Nephron (organoid): ENCODE results near the gene GATC.
A peak's percentile ranks its signal among the peaks of the same experiment; 100 is the strongest.

ENCODE experiments used
- H3K27ac Mint-ChIP-seq, 3 experiments: 2 replicates each; pipeline ENCODE4 v1.8.0; 2020; ENCODE audit warnings: mixed read lengths in 3 of 3, mild to moderate bottlenecking in 2 of 3, moderate library complexity in 1 of 3
- H3K27me3 Mint-ChIP-seq: 2 replicates; pipeline ENCODE4 v1.8.0; 2021; ENCODE audit warnings: low read depth, mild to moderate bottlenecking, moderate library complexity, mixed read lengths
- H3K36me3 Mint-ChIP-seq: 2 replicates; pipeline ENCODE4 v1.8.0; 2020; ENCODE audit warnings: low read depth, mixed read lengths
- H3K4me1 Mint-ChIP-seq: 2 replicates; pipeline ENCODE4 v1.8.0; 2020; ENCODE audit warnings: mixed read lengths
- H3K4me3 Mint-ChIP-seq, 3 experiments: 2 replicates each; pipeline ENCODE4 v1.8.0; 2020; ENCODE audit warnings: mild to moderate bottlenecking in 3 of 3, mixed read lengths in 3 of 3, moderate library complexity in 2 of 3
- H3K9me3 Mint-ChIP-seq: 2 replicates; pipeline ENCODE4 v1.8.0; 2020; ENCODE audit warnings: mixed read lengths
- TF ChIP-seq, protein P1 (sequence below), 3 experiments: fragments of 200-600 bp; sonication (generic); IDR thresholded peaks; one replicate each; pipeline ENCODE4 v1.5.0; 2021; ENCODE audit warnings: antibody characterized with exemption in 3 of 3; ENCODE audit not compliant: unreplicated experiment in 3 of 3

GATC gene

DNA sequence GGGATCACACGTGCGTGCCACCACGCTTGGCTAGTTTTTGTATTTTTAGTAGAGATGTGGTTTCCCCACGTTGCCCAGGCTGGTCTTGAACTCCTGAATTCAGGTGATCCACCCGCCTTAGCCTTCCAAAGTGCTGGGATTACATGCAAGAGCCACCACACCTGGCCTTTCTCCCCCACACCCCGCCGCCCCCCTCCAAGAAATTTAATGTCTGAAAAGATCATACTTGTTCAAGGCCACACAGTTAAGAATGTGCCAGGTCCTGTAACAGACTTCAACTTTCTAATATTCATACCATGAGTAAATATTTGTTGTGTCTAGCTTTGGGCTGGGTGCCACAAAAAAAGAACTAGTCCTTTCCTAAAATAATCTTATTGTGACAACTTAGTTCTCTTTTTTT is 9.1 kb downstream of the GATC start:
- Mint-ChIP-seq H3K36me3 (peaks cover 55% of the 10 kb centered on the region), H3K9me3 (no peaks in the 10 kb centered on the region), H3K4me3 (no peak overlapping the region), H3K4me1 (no peaks in the 10 kb centered on the region), H3K27ac (no peak overlapping the region), H3K27me3 (no peaks in the 10 kb centered on the region)
- TF ChIP-seq, protein P1, sequence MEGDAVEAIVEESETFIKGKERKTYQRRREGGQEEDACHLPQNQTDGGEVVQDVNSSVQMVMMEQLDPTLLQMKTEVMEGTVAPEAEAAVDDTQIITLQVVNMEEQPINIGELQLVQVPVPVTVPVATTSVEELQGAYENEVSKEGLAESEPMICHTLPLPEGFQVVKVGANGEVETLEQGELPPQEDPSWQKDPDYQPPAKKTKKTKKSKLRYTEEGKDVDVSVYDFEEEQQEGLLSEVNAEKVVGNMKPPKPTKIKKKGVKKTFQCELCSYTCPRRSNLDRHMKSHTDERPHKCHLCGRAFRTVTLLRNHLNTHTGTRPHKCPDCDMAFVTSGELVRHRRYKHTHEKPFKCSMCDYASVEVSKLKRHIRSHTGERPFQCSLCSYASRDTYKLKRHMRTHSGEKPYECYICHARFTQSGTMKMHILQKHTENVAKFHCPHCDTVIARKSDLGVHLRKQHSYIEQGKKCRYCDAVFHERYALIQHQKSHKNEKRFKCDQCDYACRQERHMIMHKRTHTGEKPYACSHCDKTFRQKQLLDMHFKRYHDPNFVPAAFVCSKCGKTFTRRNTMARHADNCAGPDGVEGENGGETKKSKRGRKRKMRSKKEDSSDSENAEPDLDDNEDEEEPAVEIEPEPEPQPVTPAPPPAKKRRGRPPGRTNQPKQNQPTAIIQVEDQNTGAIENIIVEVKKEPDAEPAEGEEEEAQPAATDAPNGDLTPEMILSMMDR (IDR thresholded peaks at IDR 0.05; ENCODE audit: unreplicated experiment in 3 of 3) = no peak

GRCh38 chr12:120457133-120457532 is 10.9 kb downstream of the GATC start:
- Mint-ChIP-seq H3K36me3 (peaks cover 63% of the 10 kb centered on the region), H3K27ac (peak overlapping the region in 1 of 3 experiments; percentile 32), H3K27me3 (no peaks in the 10 kb centered on the region), H3K4me3 (no peak overlapping the region), H3K9me3 (no peaks in the 10 kb centered on the region), H3K4me1 (no peaks in the 10 kb centered on the region)
- TF ChIP-seq, protein P1 (IDR thresholded peaks at IDR 0.05; ENCODE audit: unreplicated experiment in 3 of 3) = peak in 1 of 3 experiments; percentile 20

DNA sequence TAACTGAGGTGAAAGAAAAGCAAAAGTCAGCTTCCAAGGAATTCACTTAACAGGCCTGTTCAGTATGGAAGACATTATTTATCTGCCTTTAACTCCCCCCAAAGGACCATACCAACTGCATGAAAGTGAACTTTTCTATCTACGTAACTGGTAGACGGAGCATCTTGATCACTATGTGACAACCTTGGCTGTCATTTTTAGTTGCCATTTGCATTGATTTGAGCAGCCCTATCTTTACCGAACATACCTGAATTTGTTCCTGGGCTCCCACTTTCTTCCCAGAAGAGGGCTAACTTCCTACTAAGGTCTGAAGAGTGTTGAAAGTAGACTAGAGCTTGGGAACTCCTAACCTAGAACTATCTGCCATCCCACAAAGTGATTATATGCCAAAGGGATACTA is 13.9 kb downstream of the GATC start:
- no peaks in the 10 kb centered on the region for H3K27me3 Mint-ChIP-seq
- peaks cover 77% of the 10 kb centered on the region for H3K36me3 Mint-ChIP-seq
- TF ChIP-seq, protein P1 (IDR thresholded peaks at IDR 0.05; ENCODE audit: unreplicated experiment in 3 of 3) = no peak
- no peaks in the 10 kb centered on the region for H3K9me3 Mint-ChIP-seq
- H3K27ac Mint-ChIP-seq = no peak overlapping the region
- H3K4me3 Mint-ChIP-seq = no peak overlapping the region
- no peaks in the 10 kb centered on the region for H3K4me1 Mint-ChIP-seq

DNA sequence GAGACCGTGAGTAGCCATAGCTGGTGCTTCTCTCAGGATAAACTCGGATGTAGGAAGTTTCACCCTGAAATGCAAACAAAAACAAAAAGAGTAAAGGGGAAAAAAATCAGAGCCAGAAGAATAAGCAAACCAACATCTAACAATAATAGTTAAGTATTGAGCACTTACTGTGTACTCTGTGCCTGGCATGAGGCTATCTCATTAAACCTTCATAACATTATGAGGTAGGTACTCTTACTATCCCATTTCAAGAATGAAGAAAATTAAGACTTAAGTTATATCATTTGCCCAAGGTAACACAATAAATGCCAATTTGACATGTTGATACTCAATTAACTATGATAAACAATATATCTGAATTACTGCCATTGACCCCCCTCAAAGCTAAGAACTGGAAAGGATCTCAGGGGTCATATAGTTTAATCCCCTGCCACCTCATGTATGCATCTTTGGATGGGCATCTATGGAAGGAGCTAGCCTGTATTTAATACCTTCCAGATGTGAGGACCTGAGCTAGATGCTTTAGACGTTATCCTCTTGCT is 15.9 kb downstream of the GATC start:
- H3K36me3 Mint-ChIP-seq = peaks cover 78% of the 10 kb centered on the region
- H3K4me3 Mint-ChIP-seq = no peak overlapping the region
- peaks cover 15% of the 10 kb centered on the region for H3K4me1 Mint-ChIP-seq
- H3K9me3 Mint-ChIP-seq = no peaks in the 10 kb centered on the region
- no peaks in the 10 kb centered on the region for H3K27me3 Mint-ChIP-seq
- no peak overlapping the region for H3K27ac Mint-ChIP-seq
- TF ChIP-seq, protein P1 (IDR thresholded peaks at IDR 0.05; ENCODE audit: unreplicated experiment in 3 of 3) = no peak

GRCh38 chr12:120463712-120464111 is 17.5 kb downstream of the GATC start:
- Mint-ChIP-seq H3K4me1 (peaks cover 28% of the 10 kb centered on the region), H3K36me3 (peaks cover 78% of the 10 kb centered on the region), H3K4me3 (no peak overlapping the region), H3K9me3 (no peaks in the 10 kb centered on the region), H3K27me3 (no peaks in the 10 kb centered on the region), H3K27ac (no peak overlapping the region)
- TF ChIP-seq, protein P1 (IDR thresholded peaks at IDR 0.05; ENCODE audit: unreplicated experiment in 3 of 3) = no peak

DNA sequence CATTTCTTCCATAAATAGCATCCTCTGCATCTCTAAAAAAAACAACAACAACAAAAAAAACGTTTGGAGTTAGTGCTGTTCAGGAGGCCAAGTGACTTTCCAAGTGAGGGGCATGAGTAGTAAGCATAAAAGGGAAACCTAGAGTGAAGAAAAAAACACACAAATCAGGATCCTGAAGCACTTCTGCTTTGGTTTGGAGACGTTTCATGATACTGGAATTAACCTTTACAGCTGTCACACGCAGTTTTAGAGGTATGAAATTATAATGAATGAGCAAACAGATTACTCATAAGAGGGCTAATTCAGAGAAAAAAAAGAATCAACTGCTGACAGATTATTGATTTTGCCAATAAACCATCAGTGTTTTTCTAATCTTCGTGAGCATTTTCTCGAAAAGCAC is 19.5 kb downstream of the GATC start:
- Mint-ChIP-seq H3K4me1 (peaks cover 36% of the 10 kb centered on the region), H3K36me3 (peaks cover 62% of the 10 kb centered on the region), H3K27me3 (no peaks in the 10 kb centered on the region), H3K4me3 (no peak overlapping the region), H3K9me3 (no peaks in the 10 kb centered on the region), H3K27ac (no peak overlapping the region)
- TF ChIP-seq, protein P1 (IDR thresholded peaks at IDR 0.05; ENCODE audit: unreplicated experiment in 3 of 3) = no peak
